Lung microvascular endothelial cell (primary cell): Measurements from ENCODE around the gene DENND4A. TPM values are rescaled to one million over a fixed set of nuclear protein-coding genes. Genes with fewer than 3 reads are reported as not detected.
A peak's percentile ranks its signal among the peaks of the same experiment; 100 is the strongest.
"Not testable (repeated sequence)": the region's sequence is repeated elsewhere in the genome, so short reads cannot be mapped to it uniquely, and the experiment has no call there.

Source experiments
- DNase-seq, 2 donors: peaks; one replicate each; pipeline versions ENCODE4 v3.0.0 to v3.0.0-alpha.2; 2010; ENCODE audit warnings: low read depth in 2 of 2
- total RNA-seq: library from RNA; depleted of rRNA; stranded (reverse); fragments of >200 nt; gene quantifications from 2 replicates; pipeline ENCODE4 v1.2.1, GENCODE V29; 2014

The DENND4A gene
- total RNA-seq, 1 donor from 2014 or later, result 21.0 TPM

DNA sequence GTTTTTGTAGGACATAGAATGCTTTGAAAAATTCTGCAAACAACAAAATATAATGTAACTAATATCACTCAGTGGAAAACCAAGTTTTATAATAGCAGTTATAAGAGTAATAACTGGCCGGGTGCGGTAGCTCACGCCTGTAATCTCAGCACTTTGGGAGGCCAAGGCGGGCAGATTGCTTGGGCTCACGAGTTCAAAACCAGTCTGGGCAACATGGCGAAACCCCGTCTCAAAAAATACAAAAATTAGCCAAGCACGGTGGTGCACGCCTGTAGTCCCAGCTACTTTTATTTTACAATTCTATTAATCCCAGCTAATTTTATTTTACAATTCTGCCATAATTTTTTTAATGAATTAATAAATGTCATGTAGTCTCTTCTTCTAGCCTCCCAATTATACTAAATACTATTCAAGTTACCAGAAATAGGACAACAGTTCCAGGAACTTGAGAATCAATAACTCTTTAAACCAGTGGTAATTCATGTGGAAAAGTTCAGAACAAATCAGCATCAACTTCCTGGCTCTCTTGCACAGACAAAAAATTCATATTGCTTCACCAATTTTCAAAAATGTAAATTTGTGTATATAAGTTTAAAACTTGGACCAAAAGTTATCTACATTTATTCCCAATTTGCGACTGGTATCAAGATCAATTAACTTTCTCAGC is 2.2 kb downstream of the DENND4A start:
- no peak for DNase-seq

- no peak for DNase-seq
Observed at GRCh38 chr15:65789105-65789504, 3.0 kb downstream of the DENND4A start.

GRCh38 chr15:65787260-65787659 is 4.8 kb downstream of the DENND4A start:
- no peak for DNase-seq

GRCh38 chr15:65785151-65785550 is 6.9 kb downstream of the DENND4A start:
- DNase-seq, result no peak

- peak; percentile 5 to 66 for DNase-seq
Observed at GRCh38 chr15:65783872-65784271, 8.2 kb downstream of the DENND4A start.

- no peak for DNase-seq
Observed at GRCh38 chr15:65782096-65782495, 10.0 kb downstream of the DENND4A start.

GRCh38 chr15:65778701-65779100 is 13.4 kb downstream of the DENND4A start:
- not testable (repeated sequence) for DNase-seq

- DNase-seq, result no peak
Observed at GRCh38 chr15:65778269-65778668, 13.8 kb downstream of the DENND4A start.

DNA sequence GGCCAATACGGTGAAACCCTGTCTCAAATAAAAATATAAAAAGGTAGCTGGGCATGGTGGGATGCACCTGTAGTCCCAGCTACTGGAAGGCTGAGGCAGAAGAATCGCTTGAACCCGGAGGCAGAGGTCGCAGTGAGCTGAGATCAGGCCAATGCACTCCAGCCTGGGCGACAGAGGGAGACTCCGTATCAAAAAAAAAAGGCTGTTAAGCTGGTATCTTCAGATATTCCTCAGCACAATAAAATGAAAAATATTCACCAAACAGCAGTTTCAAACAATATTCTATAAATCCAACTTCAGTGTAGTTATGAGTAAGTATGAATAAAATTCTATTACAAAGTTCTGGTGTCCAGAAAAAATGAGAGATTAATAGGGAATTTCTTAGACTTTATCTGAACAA is 14.2 kb downstream of the DENND4A start:
- DNase-seq, result no peak

DNA sequence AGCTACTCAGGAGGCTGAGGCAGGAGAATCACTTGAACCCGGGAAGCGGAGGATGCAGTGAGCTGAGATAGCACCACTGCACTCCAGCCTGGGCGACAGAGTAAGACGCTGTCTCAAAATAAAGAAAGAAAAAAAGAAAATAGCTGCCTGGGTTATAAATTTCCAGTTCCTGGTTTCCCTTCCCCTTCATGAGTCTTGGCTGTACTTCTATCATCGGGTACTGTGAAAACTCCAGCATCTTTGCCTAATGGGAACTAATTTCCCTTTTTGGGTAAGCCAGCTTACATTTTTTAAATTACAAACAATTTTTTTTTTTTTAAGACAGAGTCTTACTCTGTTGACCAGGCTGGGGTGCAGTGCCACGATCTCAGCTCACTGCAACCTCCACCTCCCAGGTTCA is 15.0 kb downstream of the DENND4A start:
- DNase-seq, result no peak

DNA sequence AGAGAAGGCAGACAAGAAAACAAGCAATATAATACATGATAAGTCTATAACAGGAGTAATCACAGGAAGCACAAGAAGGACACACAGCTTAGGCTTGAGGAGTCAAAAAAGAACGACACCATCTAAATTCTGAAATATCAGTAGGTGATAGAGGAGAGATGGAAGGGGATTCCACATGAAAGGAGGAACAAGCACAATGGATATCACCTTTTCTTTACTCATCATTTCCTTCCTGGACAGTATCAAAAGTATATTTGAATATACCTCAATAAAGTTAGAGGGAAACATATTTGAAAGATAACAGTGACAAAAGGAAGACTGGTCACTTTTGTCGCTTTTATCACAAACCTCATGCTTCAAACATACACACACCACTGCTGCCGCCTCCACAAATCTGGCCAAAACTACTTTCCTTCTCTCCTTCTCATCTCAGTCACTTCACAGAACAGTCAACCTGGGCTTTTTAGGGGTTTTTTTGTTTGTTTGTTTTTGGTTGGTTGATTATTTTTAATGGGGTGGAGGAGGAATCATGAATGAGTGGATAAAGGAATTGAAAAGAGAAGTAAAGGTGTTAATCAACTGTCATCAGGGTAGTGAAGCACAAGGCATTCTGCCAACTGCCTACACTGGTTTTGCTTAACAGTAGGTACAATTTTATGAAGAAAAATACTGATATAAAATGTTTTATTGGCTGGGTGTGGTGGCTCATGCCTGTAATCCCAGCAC is 18.5 kb downstream of the DENND4A start:
- DNase-seq, result no peak

GRCh38 chr15:65772930-65773329 is 19.2 kb downstream of the DENND4A start:
- DNase-seq, result no peak

- DNase-seq, result no peak
Observed at GRCh38 chr15:65771870-65772269, 20.2 kb downstream of the DENND4A start.

DNA sequence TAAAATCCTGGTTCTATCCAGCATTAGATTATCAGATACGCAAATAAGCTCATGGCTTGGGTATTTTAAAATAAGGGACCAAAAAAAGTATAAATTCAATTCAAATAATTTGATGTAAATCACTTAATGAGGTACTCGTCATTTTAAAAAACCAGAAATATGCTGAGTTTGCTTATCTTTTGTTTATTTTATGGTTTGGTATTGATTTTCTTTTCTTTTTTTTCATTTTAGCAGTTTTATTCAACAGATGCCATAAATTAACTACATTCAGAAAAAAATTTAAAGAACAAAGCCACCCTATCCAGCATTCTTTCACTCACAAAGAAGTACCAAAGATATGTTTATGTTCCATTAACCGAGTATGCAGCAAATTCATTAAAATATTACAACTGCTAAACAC is 22.6 kb downstream of the DENND4A start:
- DNase-seq, result no peak

DNA sequence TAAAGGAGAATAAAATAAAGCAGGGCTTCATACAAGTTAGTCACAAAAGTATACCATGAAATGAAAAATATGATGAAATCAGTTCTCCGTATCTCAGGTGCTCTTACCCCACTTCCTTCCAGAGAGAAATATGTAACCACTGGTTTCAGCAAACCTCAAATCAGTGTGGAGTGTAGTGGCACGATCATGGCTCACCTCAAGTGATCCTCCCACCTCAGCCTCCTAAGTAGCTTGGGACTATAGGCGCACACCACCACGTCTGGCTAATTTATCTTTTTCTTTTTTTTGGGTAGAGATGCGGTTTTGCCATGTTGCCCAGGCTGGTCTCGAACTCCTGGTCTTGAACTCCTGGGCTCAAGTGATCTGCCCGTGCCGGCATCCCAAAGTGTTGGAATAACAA is 24.2 kb downstream of the DENND4A start:
- DNase-seq, result no peak

DNA sequence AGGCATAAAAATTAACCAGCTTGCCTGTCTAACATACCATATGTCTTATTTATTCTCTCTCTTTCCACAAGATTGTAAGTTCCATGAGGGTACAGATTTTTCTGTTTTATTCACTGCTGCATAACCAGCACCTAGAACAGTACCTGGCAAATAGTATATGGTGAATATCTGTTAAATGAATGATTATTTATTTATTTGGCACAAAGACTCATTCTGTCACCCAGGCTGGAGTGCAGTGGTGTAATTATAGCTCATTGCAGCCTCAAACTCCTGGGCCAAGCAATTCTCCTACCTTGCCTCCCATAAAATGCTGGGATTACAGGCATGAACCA is 24.9 kb downstream of the DENND4A start:
- DNase-seq, result no peak

- DNase-seq, result peak in 1 of 2 donors; percentile 30
Observed at GRCh38 chr15:65766422-65767263, 25.4 kb downstream of the DENND4A start.

DNA sequence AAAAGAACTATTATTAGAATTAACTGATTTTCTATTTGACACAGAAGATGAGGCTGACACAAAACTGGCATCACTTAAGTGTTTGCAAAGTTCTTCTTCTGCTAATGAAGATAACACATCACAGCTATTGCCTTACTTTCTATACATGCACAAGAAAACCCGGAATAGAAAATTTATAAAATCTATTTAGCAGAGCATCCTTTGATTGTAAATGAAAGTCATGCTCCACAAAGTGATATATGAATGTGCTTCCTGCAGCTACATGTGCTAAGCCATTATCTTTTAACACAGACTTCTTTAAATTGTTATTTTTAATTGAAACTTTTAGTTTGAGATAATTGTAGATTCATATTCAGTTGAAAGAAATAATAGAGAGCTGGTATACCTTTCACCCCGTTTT is 27.0 kb downstream of the DENND4A start:
- no peak for DNase-seq

DNA sequence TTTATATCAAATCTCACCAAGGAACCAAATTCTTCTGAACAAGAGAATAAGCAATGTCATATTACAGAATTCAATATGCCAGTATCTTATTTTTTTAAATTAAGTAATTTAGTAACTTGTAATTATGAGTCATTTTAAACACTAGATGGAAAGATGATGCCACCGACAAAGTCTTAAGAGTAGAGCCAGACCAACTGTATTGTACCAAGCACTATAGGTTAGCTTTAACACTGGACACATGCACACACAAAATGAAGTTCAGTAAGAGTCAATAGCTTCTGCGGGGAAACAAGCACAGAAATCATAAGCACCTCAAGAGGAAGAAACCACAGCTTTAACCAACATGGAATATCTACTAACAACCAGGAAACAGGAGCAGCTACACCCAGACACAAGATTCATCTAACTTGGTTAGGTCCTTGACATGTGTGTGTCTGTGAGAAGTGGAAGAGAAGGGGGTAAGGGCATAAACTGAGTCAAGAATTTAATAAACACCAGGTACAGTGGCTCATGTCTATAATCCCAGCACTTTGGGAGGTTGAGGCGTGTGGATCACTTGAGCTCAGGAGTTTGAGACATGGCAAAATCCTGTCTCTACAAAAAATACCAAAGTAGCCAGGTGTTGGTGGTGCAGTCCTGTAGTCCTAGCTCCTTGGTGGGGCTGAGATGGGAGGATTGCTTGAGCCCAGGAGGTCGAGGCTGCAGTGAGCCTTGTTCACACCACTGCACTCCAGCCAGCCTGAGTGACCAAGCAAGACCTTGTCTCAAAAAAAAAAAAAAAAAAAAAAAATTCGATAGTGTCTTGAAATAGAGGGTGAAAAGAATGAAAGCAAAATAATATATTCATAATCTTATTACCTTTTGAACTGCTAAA is 28.9 kb downstream of the DENND4A start:
- no peak for DNase-seq

DNA sequence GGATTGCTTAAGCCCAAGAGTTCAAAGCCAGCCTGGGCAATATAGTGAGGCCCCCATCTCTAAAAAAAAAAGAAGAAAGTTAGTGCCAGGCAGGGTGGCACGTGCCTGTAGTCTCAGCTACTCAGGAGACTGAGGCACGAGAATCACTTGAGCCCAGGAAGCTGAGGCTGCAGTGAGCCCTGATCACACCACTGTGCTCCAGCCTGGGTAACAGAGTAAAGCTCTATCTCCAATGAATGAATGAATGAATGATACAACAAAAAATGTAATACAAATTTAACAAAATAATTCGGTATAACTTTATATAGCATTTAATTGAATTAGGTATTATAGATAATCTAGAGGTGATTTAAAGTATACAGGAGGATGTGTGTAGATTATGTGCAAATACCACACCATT is 29.7 kb downstream of the DENND4A start:
- no peak for DNase-seq

GRCh38 chr15:65761210-65761926 is 30.7 kb downstream of the DENND4A start:
- no peak for DNase-seq
